SJCRH30 (cell line): ENCODE data around the gene C5orf58. TPM values are rescaled to one million over a fixed set of nuclear protein-coding genes. Genes with fewer than 3 reads are reported as not detected.

ENCODE experiments used
- DNase-seq, 2 experiments: peaks; one replicate each; pipeline ENCODE4 v3.0.0-alpha.2; 2015 to 2020
- H3K27ac ChIP-seq: fragments of 250-450 bp; sonication (Bioruptor Pico); 2 replicates; pipeline ENCODE4 v1.5.1; 2020; ENCODE audit warnings: mild to moderate bottlenecking, moderate library complexity
- H3K27me3 ChIP-seq: fragments of 250-450 bp; sonication (Bioruptor Pico); 2 replicates; pipeline ENCODE4 v1.5.1; 2020; ENCODE audit warnings: mild to moderate bottlenecking, moderate library complexity
- H3K36me3 ChIP-seq: fragments of 250-450 bp; sonication (Bioruptor Pico); 2 replicates; pipeline ENCODE4 v1.5.1; 2020; ENCODE audit warnings: mild to moderate bottlenecking, moderate library complexity
- H3K4me1 ChIP-seq: fragments of 250-450 bp; sonication (Bioruptor Pico); 2 replicates; pipeline ENCODE4 v1.5.1; 2020; ENCODE audit warnings: mild to moderate bottlenecking, moderate library complexity
- H3K4me3 ChIP-seq: fragments of 250-450 bp; sonication (Bioruptor Pico); 2 replicates; pipeline ENCODE4 v1.5.1; 2020; ENCODE audit warnings: mild to moderate bottlenecking, moderate library complexity
- H3K9me3 ChIP-seq: fragments of 250-450 bp; sonication (Bioruptor Pico); replicated peaks from 2 replicates; pipeline ENCODE4 v1.5.1; 2020; ENCODE audit warnings: mild to moderate bottlenecking, moderate library complexity
- total RNA-seq: library from RNA; depleted of rRNA; stranded (reverse); fragments of >200 nt; shearing (Covaris generic); gene quantifications from 2 replicates; pipeline ENCODE4 v1.2.3, GENCODE V29; 2014; rRNA removed

The C5orf58 gene
- total RNA-seq, 1 experiment from 2014 or later = not detected

DNA sequence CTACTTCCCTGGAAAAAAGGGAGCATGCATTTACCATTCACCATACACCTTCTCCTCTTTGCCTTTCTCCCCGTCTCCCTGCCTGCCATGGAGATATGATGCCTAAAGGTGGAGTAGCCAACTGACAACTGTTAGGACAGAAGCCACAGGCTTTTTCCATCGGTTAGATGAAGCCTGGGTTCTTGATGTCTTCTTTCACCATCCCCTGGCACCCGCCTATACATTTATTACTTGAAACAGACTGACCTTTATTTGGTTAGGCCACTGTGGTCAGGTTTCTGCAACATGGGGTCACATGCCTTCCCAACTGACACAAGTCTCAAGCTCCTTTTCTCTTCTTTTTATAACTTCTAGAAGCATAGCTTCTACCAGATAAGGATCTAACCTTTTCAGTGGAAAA, 57.7 kb downstream of the C5orf58 start:
- no peaks in the 10 kb centered on the region for H3K36me3 ChIP-seq
- no peaks in the 10 kb centered on the region for H3K9me3 ChIP-seq
- no peaks in the 10 kb centered on the region for H3K27me3 ChIP-seq
- no peak overlapping the region for H3K27ac ChIP-seq
- no peaks in the 10 kb centered on the region for H3K4me1 ChIP-seq
- H3K4me3 ChIP-seq = no peak overlapping the region
- no peak for DNase-seq

GRCh38 chr5:170292179-170293104, 59.7 kb downstream of the C5orf58 start:
- no peaks in the 10 kb centered on the region; the same call in 1 of the 2 replicates for H3K27me3 ChIP-seq
- H3K9me3 ChIP-seq = no peaks in the 10 kb centered on the region
- no peak overlapping the region for H3K27ac ChIP-seq
- DNase-seq = no peak
- no peak overlapping the region for H3K4me3 ChIP-seq
- H3K4me1 ChIP-seq = no peaks in the 10 kb centered on the region
- H3K36me3 ChIP-seq = no peaks in the 10 kb centered on the region

DNA sequence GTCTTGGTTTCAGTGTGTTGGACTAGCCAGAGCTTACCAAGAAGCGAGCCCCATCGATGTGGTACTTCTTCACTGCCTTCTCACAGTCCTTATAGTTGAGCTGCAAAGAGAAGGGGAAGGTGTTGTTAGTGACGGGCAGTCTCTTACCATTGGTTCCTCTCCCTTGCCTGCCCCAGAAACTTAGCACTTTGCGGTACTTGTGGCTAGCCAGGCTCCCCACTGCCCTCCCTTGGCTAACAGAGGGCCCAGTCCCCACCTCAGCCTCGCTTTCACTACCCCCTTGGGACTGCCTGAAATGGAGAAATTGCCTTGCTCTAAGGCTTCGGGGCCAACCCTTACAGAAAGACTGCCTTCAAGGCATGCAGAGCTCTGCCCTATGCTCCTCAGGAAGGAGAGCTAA, 60.5 kb downstream of the C5orf58 start:
- no peak for DNase-seq
- H3K9me3 ChIP-seq = no peaks in the 10 kb centered on the region
- H3K27me3 ChIP-seq = no peaks in the 10 kb centered on the region; the same call in 1 of the 2 replicates

GRCh38 chr5:170294057-170294456, 61.3 kb downstream of the C5orf58 start:
- no peak for DNase-seq
- Histone ChIP-seq H3K27me3 (no peaks in the 10 kb centered on the region; the same call in 1 of the 2 replicates), H3K27ac (no peak overlapping the region), H3K4me1 (no peaks in the 10 kb centered on the region), H3K36me3 (no peaks in the 10 kb centered on the region), H3K9me3 (no peaks in the 10 kb centered on the region), H3K4me3 (no peak overlapping the region)

More for the DNA sequence above, 60.5 kb downstream of the C5orf58 start:
- Histone ChIP-seq H3K27ac (no peak overlapping the region), H3K4me3 (no peak overlapping the region), H3K36me3 (no peaks in the 10 kb centered on the region), H3K4me1 (no peaks in the 10 kb centered on the region)

DNA sequence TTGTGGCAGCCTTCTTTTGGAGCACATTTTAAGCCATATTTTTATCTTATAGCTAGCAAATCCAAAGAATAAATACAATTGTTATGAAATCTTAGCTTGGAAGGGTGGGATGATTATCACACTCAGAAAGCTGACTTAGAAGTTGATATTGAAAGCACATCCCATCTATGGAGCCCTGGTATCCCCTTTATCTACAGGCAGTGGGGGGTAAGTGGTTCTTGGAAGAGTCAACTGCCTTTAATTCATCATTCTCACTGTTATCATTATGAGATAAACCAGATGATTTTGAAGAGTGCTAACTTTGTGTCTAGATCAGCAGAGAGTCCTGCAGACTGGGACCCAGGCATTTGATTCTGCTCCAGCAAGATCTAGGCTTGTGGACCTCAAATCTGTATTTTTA, 61.8 kb downstream of the C5orf58 start:
- H3K27ac ChIP-seq = no peak overlapping the region
- no peak for DNase-seq
- no peaks in the 10 kb centered on the region for H3K36me3 ChIP-seq
- no peak overlapping the region for H3K4me3 ChIP-seq
- H3K4me1 ChIP-seq = no peaks in the 10 kb centered on the region
- no peaks in the 10 kb centered on the region for H3K9me3 ChIP-seq
- no peaks in the 10 kb centered on the region; the same call in 1 of the 2 replicates for H3K27me3 ChIP-seq

Other genes with a start within 250 kb of the C5orf58 start
- gene FOXI1, start 127.1 kb upstream of the C5orf58 start, total RNA-seq = not detected in 2 replicates
- gene LCP2, start 64.8 kb downstream of the C5orf58 start, total RNA-seq = not detected in 2 replicates
- not detected in 2 replicates for gene KCNMB1, start 156.4 kb downstream of the C5orf58 start, total RNA-seq